Measurements from ENCODE around the gene LOX.

GRCh38 chr5:122119205-122119604 is 41.1 kb upstream of the LOX start:
- TF ChIP-seq EZH2 (IDR thresholded peaks at IDR 0.05) (no peak), EZH2phosphoT487 (IDR thresholded peaks at IDR 0.05) (no peak)
